ENCODE results near the gene KCNG3.
"Not testable (repeated sequence)": the region's sequence is repeated elsewhere in the genome, so short reads cannot be mapped to it uniquely, and the experiment has no call there.

- TF ChIP-seq POLR2A (IDR thresholded peaks at IDR 0.05; ENCODE audit: low read length); GATA1 (IDR thresholded peaks at IDR 0.05; ENCODE audit: low read depth, low read length): not testable (repeated sequence)
These were observed 95.7 kb downstream of the KCNG3 start for GRCh38 chr2:42398052-42398451.

Measured in erythroblast (primary cell).